SK-N-SH (cell line): Measurements from ENCODE around the gene ARHGAP31. TPM values are rescaled to one million over a fixed set of nuclear protein-coding genes. Genes with fewer than 3 reads are reported as not detected.

Experiments used
- CTCF ChIA-PET: fragments of 300-600, 350-600 bp; formaldehyde crosslinking; extraction: SDS; loops from one replicate; lab custom pipeline; 2021; lab: Yijun Ruan, JAX
- POLR2A ChIA-PET: fragments of 350-600 bp; sonication (Branson Sonifier 250); formaldehyde crosslinking; extraction: SDS; loops from one replicate; lab custom pipeline; 2020; ENCODE audit warnings: antibody characterized with exemption, inconsistent platforms; lab: Yijun Ruan, JAX
- DNase-seq: peaks from one replicate; pipeline ENCODE4 v3.0.0; 2012
- H2AFZ ChIP-seq: fragments of 200-600 bp; sonication (generic); 2 replicates; pipeline ENCODE4 v1.8.1; 2016; ENCODE audit warnings: antibody characterized with exemption, mild to moderate bottlenecking, low read depth
- H3F3A ChIP-seq: fragments of 200-600 bp; sonication (generic); replicated peaks from 2 replicates; pipeline ENCODE3; 2016; ENCODE audit warnings: antibody characterized with exemption, mild to moderate bottlenecking; ENCODE audit not compliant: insufficient read depth
- H3K27ac ChIP-seq, 2 experiments: fragments of 200-500 bp in 1 of 2; fragments of 200-600 bp in 1 of 2; sonication (Bioruptor generic) in 1 of 2; sonication (generic), shearing (Covaris generic) in 1 of 2; 2 replicates each; pipeline versions ENCODE4 v1.5.1 to v1.6.1; 2014 to 2016; ENCODE audit warnings: low read depth in 2 of 2, inconsistent platforms in 1 of 2, low read length in 1 of 2, mild to moderate bottlenecking in 1 of 2, mixed read lengths in 1 of 2
- H3K27me3 ChIP-seq: fragments of 200-600 bp; sonication (generic), shearing (Covaris generic); 2 replicates; pipeline ENCODE4 v1.6.1; 2016; ENCODE audit warnings: mixed run types; ENCODE audit not compliant: insufficient read depth
- H3K36me3 ChIP-seq, 2 experiments: fragments of 200-500 bp in 1 of 2; fragments of 200-600 bp in 1 of 2; sonication (Bioruptor generic) in 1 of 2; sonication (generic) in 1 of 2; replicated peaks in 1 of 2; 2 replicates each; pipeline versions ENCODE3 to v1.5.1; 2014 to 2016; ENCODE audit warnings: low read length in 1 of 2, mild to moderate bottlenecking in 1 of 2; ENCODE audit not compliant: insufficient read depth in 2 of 2, control insufficient read depth in 1 of 2
- H3K4me1 ChIP-seq, 2 experiments: fragments of 200-500 bp in 1 of 2; fragments of 200-600 bp in 1 of 2; sonication (Bioruptor generic) in 1 of 2; sonication (generic), shearing (Covaris generic) in 1 of 2; 2 replicates each; pipeline versions ENCODE4 v1.5.1 to v1.6.1; 2014 to 2016; ENCODE audit warnings: low read depth in 1 of 2, low read length in 1 of 2, mixed run types in 1 of 2; ENCODE audit not compliant: insufficient read depth in 2 of 2, control insufficient read depth in 1 of 2
- H3K4me2 ChIP-seq: fragments of 200-600 bp; sonication (generic), shearing (Covaris generic); 2 replicates; pipeline ENCODE4 v1.6.1; 2017; ENCODE audit warnings: mixed run types
- H3K4me3 ChIP-seq, 2 experiments: fragments of 200-500 bp in 1 of 2; fragments of 200-600 bp in 1 of 2; sonication (Bioruptor generic) in 1 of 2; sonication (generic), shearing (Covaris generic) in 1 of 2; 2 replicates each; pipeline versions ENCODE4 v1.5.1 to v1.8.1; 2014 to 2016; ENCODE audit warnings: low read depth in 2 of 2, inconsistent platforms in 1 of 2, low read length in 1 of 2, mild to moderate bottlenecking in 1 of 2, mixed read lengths in 1 of 2, moderate library complexity in 1 of 2
- H3K79me2 ChIP-seq: fragments of 200-600 bp; sonication (generic); 2 replicates; pipeline ENCODE4 v1.8.1; 2017; ENCODE audit warnings: mild to moderate bottlenecking; ENCODE audit not compliant: insufficient read depth
- H3K9ac ChIP-seq: fragments of 200-600 bp; sonication (generic); 2 replicates; pipeline ENCODE4 v1.6.1; 2017; ENCODE audit warnings: mixed run types
- H3K9me2 ChIP-seq: fragments of 200-600 bp; sonication (generic); 2 replicates; pipeline ENCODE4 v1.6.1; 2017; ENCODE audit warnings: mixed run types
- H3K9me3 ChIP-seq: fragments of 200-600 bp; sonication (generic); 2 replicates; pipeline ENCODE4 v1.6.1; 2017; ENCODE audit warnings: mixed run types, mild to moderate bottlenecking, moderate library complexity
- H4K20me1 ChIP-seq: fragments of 200-600 bp; sonication (generic); 2 replicates; pipeline ENCODE4 v1.6.1; 2017; ENCODE audit warnings: mild to moderate bottlenecking, mixed run types; ENCODE audit not compliant: insufficient read depth
- ELF1 ChIP-seq: IDR thresholded peaks from 2 replicates; pipeline ENCODE4 v1.4.0; 2012
- FOSL2 ChIP-seq: IDR thresholded peaks from 2 replicates; pipeline ENCODE4 v1.4.0; 2012; ENCODE audit warnings: low read depth, mild to moderate bottlenecking, moderate library complexity, borderline replicate concordance
- FOXM1 ChIP-seq: IDR thresholded peaks from 2 replicates; pipeline ENCODE4 v1.4.0; 2012; ENCODE audit warnings: low read depth, mild to moderate bottlenecking
- MXI1 ChIP-seq: IDR thresholded peaks from 2 replicates; pipeline ENCODE4 v1.6.1; 2012; ENCODE audit warnings: mild to moderate bottlenecking, low read depth, low read length, improper control_type of control experiment
- SMC3 ChIP-seq: IDR thresholded peaks from 2 replicates; pipeline ENCODE4 v1.6.1; 2012; ENCODE audit warnings: low read depth, low read length, improper control_type of control experiment
- TAF1 ChIP-seq: IDR thresholded peaks from 2 replicates; pipeline ENCODE4 v1.6.1; 2012; ENCODE audit warnings: low read depth, mild to moderate bottlenecking, low read length, moderate library complexity, borderline replicate concordance
- TCF12 ChIP-seq: IDR thresholded peaks from 2 replicates; pipeline ENCODE4 v1.4.0; 2012
- WGBS: methylation state at CpG from one replicate; pipeline ENCODE4 v1.1.6; 2017; ENCODE audit warnings: low lambda C conversion rate; 5-methylcytosine and 5-hydroxymethylcytosine counted together
- polyA plus RNA-seq, 3 experiments: library from polyadenylated mRNA; depleted of rRNA; stranded (reverse); fragments of >200 nt; gene quantifications; 2 replicates each; pipeline ENCODE4 v1.2.3, GENCODE V29; 2012
- TF ChIP-seq, protein P1 (sequence below): fragments of 200-600 bp; sonication (generic); IDR thresholded peaks from 2 replicates; pipeline ENCODE4 v1.6.1; 2017; ENCODE audit warnings: antibody characterized with exemption, mild to moderate bottlenecking, moderate library complexity
- TF ChIP-seq, protein P2 (sequence below): IDR thresholded peaks from 2 replicates; pipeline ENCODE4 v1.6.1; 2012; ENCODE audit warnings: mild to moderate bottlenecking, low read depth, low read length, moderate library complexity

ARHGAP31 gene
- polyA plus RNA-seq, 1 of the 3 experiments (the other 2 are of a cell fraction): 4.4 TPM

DNA sequence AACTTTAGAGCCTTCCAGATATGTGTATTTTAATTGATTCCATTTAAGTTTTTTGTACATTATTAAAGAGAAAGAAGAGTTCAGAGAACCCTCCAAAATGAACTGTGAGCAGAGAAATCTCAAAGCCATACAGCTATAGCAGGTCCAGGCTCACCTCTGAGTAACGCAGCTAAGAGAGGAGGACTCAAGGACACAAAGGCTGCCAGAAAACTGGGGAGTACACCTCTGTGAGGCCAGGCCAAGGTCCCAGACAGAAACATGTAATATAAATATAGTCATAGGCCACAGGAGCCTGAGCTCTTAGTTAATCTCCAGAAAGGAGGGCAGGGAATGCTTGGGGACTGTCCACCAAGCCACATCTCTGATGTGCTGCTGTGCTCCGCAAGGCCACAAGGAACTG, 102.7 kb downstream of the ARHGAP31 start:
- Histone ChIP-seq H3K27ac (no peak overlapping the region), H2AFZ (no peak overlapping the region), H3K9me3 (no peaks in the 10 kb centered on the region), H3K4me2 (no peak overlapping the region), H3K27me3 (no peaks in the 10 kb centered on the region), H4K20me1 (no peaks in the 10 kb centered on the region), H3K36me3 (peaks cover 54 to 55% of the 10 kb centered on the region in 2 experiments), H3F3A (no peaks in the 10 kb centered on the region), H3K9me2 (no peaks in the 10 kb centered on the region), H3K79me2 (no peaks in the 10 kb centered on the region), H3K9ac (no peak overlapping the region), H3K4me1 (no peaks in the 10 kb centered on the region; a peak in 1 of 4 replicates), H3K4me3 (no peak overlapping the region)
- TF ChIP-seq FOXM1: no peak
- WGBS: 93% methylated on average over 1 of the region's 2 CpGs
- ChIA-PET CTCF (interaction anchor here (1.4 to 1.9 kb wide), 2 partner anchors 8 to 122 kb away, joined by 4 to 8 read pairs; no protein-coding TSS in a partner anchor), POLR2A (no interaction called here)
- DNase-seq: no peak

DNA sequence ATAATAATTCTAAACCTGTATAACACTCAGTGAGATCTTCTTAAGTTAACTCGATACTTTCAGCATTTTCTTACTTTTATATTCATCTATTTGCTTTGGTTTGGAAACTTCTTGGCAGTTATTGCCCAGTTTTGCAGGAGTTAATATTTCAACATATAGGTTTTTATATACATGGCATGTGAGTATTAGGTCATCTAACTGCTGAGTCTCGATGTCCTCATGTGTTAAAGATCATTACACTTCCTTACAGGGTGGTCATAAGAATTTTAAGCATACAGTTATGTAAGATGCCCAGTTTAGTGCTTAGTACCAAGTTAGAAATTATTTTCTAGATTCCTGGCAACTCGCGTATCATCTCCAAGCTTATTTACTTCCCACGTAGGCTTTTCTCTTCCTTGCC, 106.3 kb downstream of the ARHGAP31 start:
- no peaks in the 10 kb centered on the region; a peak in 1 of 4 replicates for H3K4me1 ChIP-seq
- TF ChIP-seq ELF1 (no peak), FOSL2 (no peak), TAF1 (no peak), SMC3 (no peak), MXI1 (no peak), TCF12 (no peak)
- TF ChIP-seq, protein P1, sequence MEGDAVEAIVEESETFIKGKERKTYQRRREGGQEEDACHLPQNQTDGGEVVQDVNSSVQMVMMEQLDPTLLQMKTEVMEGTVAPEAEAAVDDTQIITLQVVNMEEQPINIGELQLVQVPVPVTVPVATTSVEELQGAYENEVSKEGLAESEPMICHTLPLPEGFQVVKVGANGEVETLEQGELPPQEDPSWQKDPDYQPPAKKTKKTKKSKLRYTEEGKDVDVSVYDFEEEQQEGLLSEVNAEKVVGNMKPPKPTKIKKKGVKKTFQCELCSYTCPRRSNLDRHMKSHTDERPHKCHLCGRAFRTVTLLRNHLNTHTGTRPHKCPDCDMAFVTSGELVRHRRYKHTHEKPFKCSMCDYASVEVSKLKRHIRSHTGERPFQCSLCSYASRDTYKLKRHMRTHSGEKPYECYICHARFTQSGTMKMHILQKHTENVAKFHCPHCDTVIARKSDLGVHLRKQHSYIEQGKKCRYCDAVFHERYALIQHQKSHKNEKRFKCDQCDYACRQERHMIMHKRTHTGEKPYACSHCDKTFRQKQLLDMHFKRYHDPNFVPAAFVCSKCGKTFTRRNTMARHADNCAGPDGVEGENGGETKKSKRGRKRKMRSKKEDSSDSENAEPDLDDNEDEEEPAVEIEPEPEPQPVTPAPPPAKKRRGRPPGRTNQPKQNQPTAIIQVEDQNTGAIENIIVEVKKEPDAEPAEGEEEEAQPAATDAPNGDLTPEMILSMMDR: no peak
- TF ChIP-seq, protein P2, sequence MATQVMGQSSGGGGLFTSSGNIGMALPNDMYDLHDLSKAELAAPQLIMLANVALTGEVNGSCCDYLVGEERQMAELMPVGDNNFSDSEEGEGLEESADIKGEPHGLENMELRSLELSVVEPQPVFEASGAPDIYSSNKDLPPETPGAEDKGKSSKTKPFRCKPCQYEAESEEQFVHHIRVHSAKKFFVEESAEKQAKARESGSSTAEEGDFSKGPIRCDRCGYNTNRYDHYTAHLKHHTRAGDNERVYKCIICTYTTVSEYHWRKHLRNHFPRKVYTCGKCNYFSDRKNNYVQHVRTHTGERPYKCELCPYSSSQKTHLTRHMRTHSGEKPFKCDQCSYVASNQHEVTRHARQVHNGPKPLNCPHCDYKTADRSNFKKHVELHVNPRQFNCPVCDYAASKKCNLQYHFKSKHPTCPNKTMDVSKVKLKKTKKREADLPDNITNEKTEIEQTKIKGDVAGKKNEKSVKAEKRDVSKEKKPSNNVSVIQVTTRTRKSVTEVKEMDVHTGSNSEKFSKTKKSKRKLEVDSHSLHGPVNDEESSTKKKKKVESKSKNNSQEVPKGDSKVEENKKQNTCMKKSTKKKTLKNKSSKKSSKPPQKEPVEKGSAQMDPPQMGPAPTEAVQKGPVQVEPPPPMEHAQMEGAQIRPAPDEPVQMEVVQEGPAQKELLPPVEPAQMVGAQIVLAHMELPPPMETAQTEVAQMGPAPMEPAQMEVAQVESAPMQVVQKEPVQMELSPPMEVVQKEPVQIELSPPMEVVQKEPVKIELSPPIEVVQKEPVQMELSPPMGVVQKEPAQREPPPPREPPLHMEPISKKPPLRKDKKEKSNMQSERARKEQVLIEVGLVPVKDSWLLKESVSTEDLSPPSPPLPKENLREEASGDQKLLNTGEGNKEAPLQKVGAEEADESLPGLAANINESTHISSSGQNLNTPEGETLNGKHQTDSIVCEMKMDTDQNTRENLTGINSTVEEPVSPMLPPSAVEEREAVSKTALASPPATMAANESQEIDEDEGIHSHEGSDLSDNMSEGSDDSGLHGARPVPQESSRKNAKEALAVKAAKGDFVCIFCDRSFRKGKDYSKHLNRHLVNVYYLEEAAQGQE: no peak
- no peak overlapping the region for H3K4me2 ChIP-seq
- no peak overlapping the region for H2AFZ ChIP-seq
- 90% methylated on average over 5 of the region's 5 CpGs for WGBS
- H3K27me3 ChIP-seq: no peaks in the 10 kb centered on the region
- no peak overlapping the region for H3K4me3 ChIP-seq
- H3K79me2 ChIP-seq: no peaks in the 10 kb centered on the region
- no peak overlapping the region for H3K27ac ChIP-seq
- no peaks in the 10 kb centered on the region for H3K9me3 ChIP-seq
- no peaks in the 10 kb centered on the region for H4K20me1 ChIP-seq
- H3K9me2 ChIP-seq: no peaks in the 10 kb centered on the region
- no peaks in the 10 kb centered on the region for H3F3A ChIP-seq
- no peak for DNase-seq
- peaks cover 48 to 49% of the 10 kb centered on the region in 2 experiments for H3K36me3 ChIP-seq
- POLR2A ChIA-PET: no interaction called here
- CTCF ChIA-PET: interaction anchor here (1.3 kb wide), 1 partner anchor 125 kb away, joined by 3 read pairs; no protein-coding TSS in a partner anchor
- no peak overlapping the region for H3K9ac ChIP-seq
